Measurements from ENCODE around the gene NEK6. TPM values are rescaled to one million over a fixed set of nuclear protein-coding genes. Genes with fewer than 3 reads are reported as not detected.

The NEK6 gene
- total RNA-seq, 1 experiment from 2014 or later: 21.1 TPM

DNA sequence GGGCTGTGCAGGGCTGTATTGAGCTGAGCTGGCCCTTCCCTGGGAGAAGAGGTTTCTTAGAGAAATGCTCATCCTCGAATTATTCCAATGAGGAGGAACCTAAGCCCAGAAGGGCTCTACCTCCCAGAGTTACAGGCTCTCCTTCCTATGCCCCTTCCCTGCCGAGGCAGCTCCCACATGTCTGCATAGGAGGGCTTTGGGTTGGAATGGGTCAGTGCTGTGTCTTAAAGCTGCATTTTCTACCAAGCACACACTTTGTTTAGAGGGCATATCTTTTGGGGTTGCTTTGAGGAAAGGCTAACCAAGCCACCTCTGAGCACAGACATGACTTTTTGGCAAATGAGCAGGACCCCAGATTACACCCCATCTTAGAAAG is 9.1 kb downstream of the NEK6 start:
- Histone ChIP-seq H4K20me1 (ENCODE audit: low read length) (peaks cover 19% of the 10 kb centered on the region), H3K4me1 (ENCODE audit: insufficient read depth, low read length) (peaks cover 24% of the 10 kb centered on the region), H3K4me2 (ENCODE audit: low read length) (peak overlapping the region; percentile 77), H3F3A (ENCODE audit: low read length, unreplicated experiment) (no peaks in the 10 kb centered on the region), H3K79me2 (ENCODE audit: low read length) (peaks cover 97% of the 10 kb centered on the region), H3K9me3 (ENCODE audit: low read length) (no peaks in the 10 kb centered on the region), H3K9me2 (replicated peaks; ENCODE audit: low read length) (no peaks in the 10 kb centered on the region), H3K9ac (ENCODE audit: low read length) (peak overlapping the region; percentile 46), H3K27ac (ENCODE audit: low read length) (peak overlapping the region; percentile 86), H3K27me3 (ENCODE audit: low read length) (no peaks in the 10 kb centered on the region), H3K4me3 (ENCODE audit: low read length) (no peak overlapping the region), H2AFZ (ENCODE audit: low read length) (no peak overlapping the region), H3K36me3 (ENCODE audit: low read depth, low read length) (peaks cover 2% of the 10 kb centered on the region; the same call in 1 of the 2 replicates)
- no peak for DNase-seq
- intact Hi-C loops (cut with micrococcal nuclease): no loop called here
- POLR2A ChIA-PET (ENCODE audit: unreplicated experiment): no interaction called here
- ATAC-seq: peak; percentile 4
- TF ChIP-seq, protein P1, sequence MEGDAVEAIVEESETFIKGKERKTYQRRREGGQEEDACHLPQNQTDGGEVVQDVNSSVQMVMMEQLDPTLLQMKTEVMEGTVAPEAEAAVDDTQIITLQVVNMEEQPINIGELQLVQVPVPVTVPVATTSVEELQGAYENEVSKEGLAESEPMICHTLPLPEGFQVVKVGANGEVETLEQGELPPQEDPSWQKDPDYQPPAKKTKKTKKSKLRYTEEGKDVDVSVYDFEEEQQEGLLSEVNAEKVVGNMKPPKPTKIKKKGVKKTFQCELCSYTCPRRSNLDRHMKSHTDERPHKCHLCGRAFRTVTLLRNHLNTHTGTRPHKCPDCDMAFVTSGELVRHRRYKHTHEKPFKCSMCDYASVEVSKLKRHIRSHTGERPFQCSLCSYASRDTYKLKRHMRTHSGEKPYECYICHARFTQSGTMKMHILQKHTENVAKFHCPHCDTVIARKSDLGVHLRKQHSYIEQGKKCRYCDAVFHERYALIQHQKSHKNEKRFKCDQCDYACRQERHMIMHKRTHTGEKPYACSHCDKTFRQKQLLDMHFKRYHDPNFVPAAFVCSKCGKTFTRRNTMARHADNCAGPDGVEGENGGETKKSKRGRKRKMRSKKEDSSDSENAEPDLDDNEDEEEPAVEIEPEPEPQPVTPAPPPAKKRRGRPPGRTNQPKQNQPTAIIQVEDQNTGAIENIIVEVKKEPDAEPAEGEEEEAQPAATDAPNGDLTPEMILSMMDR (conservative IDR thresholded peaks at IDR 0.05; ENCODE audit: low read depth, low read length): no peak
- TF ChIP-seq EZH2phosphoT487 (IDR thresholded peaks at IDR 0.05; ENCODE audit: borderline replicate concordance, low read length) (no peak), EZH2 (IDR thresholded peaks at IDR 0.05; ENCODE audit: low read length, unreplicated experiment) (no peak)
- CTCF ChIA-PET: no interaction called here
- no TSS peak for BruUV-seq (replicated peaks)

- no TSS peak for BruUV-seq (replicated peaks)
- POLR2A ChIA-PET (ENCODE audit: unreplicated experiment): no interaction called here
- Histone ChIP-seq H3K79me2 (ENCODE audit: low read length) (peaks cover 97% of the 10 kb centered on the region), H3K27ac (ENCODE audit: low read length) (peak overlapping the region; percentile 86), H3K9me3 (ENCODE audit: low read length) (no peaks in the 10 kb centered on the region), H3K9ac (ENCODE audit: low read length) (peak overlapping the region; percentile 52), H3K27me3 (ENCODE audit: low read length) (no peaks in the 10 kb centered on the region), H3K4me1 (ENCODE audit: insufficient read depth, low read length) (peaks cover 19% of the 10 kb centered on the region), H4K20me1 (ENCODE audit: low read length) (peaks cover 14% of the 10 kb centered on the region; the same call in 1 of the 2 replicates), H3K9me2 (replicated peaks; ENCODE audit: low read length) (no peaks in the 10 kb centered on the region), H3K36me3 (ENCODE audit: low read depth, low read length) (peaks cover 2% of the 10 kb centered on the region; the same call in 1 of the 2 replicates), H3F3A (ENCODE audit: low read length, unreplicated experiment) (no peaks in the 10 kb centered on the region), H3K4me2 (ENCODE audit: low read length) (peak overlapping the region; percentile 77), H2AFZ (ENCODE audit: low read length) (no peak overlapping the region), H3K4me3 (ENCODE audit: low read length) (peak overlapping the region; percentile 48; the same call in 1 of the 2 replicates)
- ATAC-seq (peak; percentile 98), DNase-seq (peak; percentile 88)
- CTCF ChIA-PET: no interaction called here
- intact Hi-C loops (cut with micrococcal nuclease): no loop called here
- no peak; the same call in 1 of the 2 replicates for TF ChIP-seq EZH2phosphoT487 (IDR thresholded peaks at IDR 0.05; ENCODE audit: borderline replicate concordance, low read length)
- TF ChIP-seq EZH2 (IDR thresholded peaks at IDR 0.05; ENCODE audit: low read length, unreplicated experiment): no peak
- TF ChIP-seq, protein P1 (conservative IDR thresholded peaks at IDR 0.05; ENCODE audit: low read depth, low read length): peak; percentile 36
Measured at GRCh38 chr9:124267271-124267807, 9.6 kb downstream of the NEK6 start.

GRCh38 chr9:124268248-124268647 is 10.5 kb downstream of the NEK6 start:
- CTCF ChIA-PET: no interaction called here
- Histone ChIP-seq H3K27me3 (ENCODE audit: low read length) (no peaks in the 10 kb centered on the region), H4K20me1 (ENCODE audit: low read length) (0 out of 2 replicates have a peak, but pooled peaks cover 11% of the 10 kb centered on the region), H3K4me1 (ENCODE audit: insufficient read depth, low read length) (peaks cover 19% of the 10 kb centered on the region), H3K9me2 (replicated peaks; ENCODE audit: low read length) (no peaks in the 10 kb centered on the region), H3K36me3 (ENCODE audit: low read depth, low read length) (no peaks in the 10 kb centered on the region; the same call in 1 of the 2 replicates), H3K27ac (ENCODE audit: low read length) (no peak overlapping the region), H3K4me2 (ENCODE audit: low read length) (peak overlapping the region; percentile 77; the same call in 1 of the 2 replicates), H3K9ac (ENCODE audit: low read length) (no peak overlapping the region), H3K9me3 (ENCODE audit: low read length) (no peaks in the 10 kb centered on the region), H3K4me3 (ENCODE audit: low read length) (no peak overlapping the region), H3F3A (ENCODE audit: low read length, unreplicated experiment) (no peaks in the 10 kb centered on the region), H3K79me2 (ENCODE audit: low read length) (peaks cover 97% of the 10 kb centered on the region), H2AFZ (ENCODE audit: low read length) (no peak overlapping the region)
- BruUV-seq (replicated peaks): no TSS peak
- DNase-seq (no peak), ATAC-seq (no peak)
- TF ChIP-seq EZH2 (IDR thresholded peaks at IDR 0.05; ENCODE audit: low read length, unreplicated experiment): no peak
- TF ChIP-seq, protein P1 (conservative IDR thresholded peaks at IDR 0.05; ENCODE audit: low read depth, low read length): no peak
- TF ChIP-seq EZH2phosphoT487 (IDR thresholded peaks at IDR 0.05; ENCODE audit: borderline replicate concordance, low read length): no peak
- POLR2A ChIA-PET (ENCODE audit: unreplicated experiment): no interaction called here
- intact Hi-C loops (cut with micrococcal nuclease): no loop called here
